Right lobe of liver (tissue), 4 donors: ENCODE results near the gene TRAPPC2B.

ENCODE experiments used
- CTCF ChIP-seq, 4 donors: fragments of 200-600 bp in 3 of 4; fragments of 450-650 bp in 1 of 4; IDR thresholded peaks; one replicate each; pipeline versions ENCODE4 v1.5.1 to v1.8.0; 2016 to 2022; ENCODE audit warnings: antibody characterized with exemption in 4 of 4, mild to moderate bottlenecking in 2 of 4
- POLR2A ChIP-seq: fragments of 450-650 bp; IDR thresholded peaks from one replicate; pipeline ENCODE4 v1.6.1; 2017; ENCODE audit warnings: antibody characterized with exemption, mild to moderate bottlenecking
- donor health status: DM: no; HTN: no; CAD: no.
- donor health status: DM: no; HTN: no; CAD: no.
- donor health status: DM: no; HTN: yes; CAD: no.

- TF ChIP-seq CTCF (IDR thresholded peaks at IDR 0.05) (peak in 2 of 4 donors; percentile 5 to 20), POLR2A (peak; percentile 46)
Observed at GRCh38 chr19:57389730-57390598, 26.6 kb downstream of the TRAPPC2B start, which contains the start of gene ZNF548.
